Endodermal cell (in vitro differentiated cells): ENCODE data around the gene ATP2B3. TPM values are rescaled to one million over a fixed set of nuclear protein-coding genes. Genes with fewer than 3 reads are reported as not detected.

Experiments
- DNase-seq: peaks from one replicate; pipeline ENCODE4 v3.0.0-alpha.2; 2017
- H3K27ac ChIP-seq: 2 replicates; pipeline ENCODE4 v1.5.1; 2013; ENCODE audit warnings: mild to moderate bottlenecking, low read depth, low read length, moderate library complexity
- H3K27me3 ChIP-seq: 2 replicates; pipeline ENCODE4 v1.6.1; 2013; ENCODE audit warnings: mild to moderate bottlenecking, low read length, moderate library complexity; ENCODE audit not compliant: insufficient read depth, control insufficient read depth, poor library complexity, severe bottlenecking
- H3K36me3 ChIP-seq: 2 replicates; pipeline ENCODE4 v1.7.0; 2013; ENCODE audit warnings: mild to moderate bottlenecking, low read length, moderate library complexity; ENCODE audit not compliant: control insufficient read depth, insufficient read depth
- H3K4me1 ChIP-seq: one replicate; pipeline ENCODE4 v1.7.0; 2013; ENCODE audit warnings: low read length; ENCODE audit not compliant: control insufficient read depth, insufficient read depth
- H3K4me3 ChIP-seq: 2 replicates; pipeline ENCODE4 v1.5.1; 2013; ENCODE audit warnings: mild to moderate bottlenecking, low read length, moderate library complexity
- H3K9ac ChIP-seq: 2 replicates; pipeline ENCODE4 v1.6.1; 2013; ENCODE audit warnings: mild to moderate bottlenecking, low read length, moderate library complexity; ENCODE audit not compliant: poor library complexity, severe bottlenecking; ENCODE audit errors: extremely low read depth
- H3K9me3 ChIP-seq: 2 replicates; pipeline ENCODE4 v1.6.1; 2013; ENCODE audit warnings: mild to moderate bottlenecking, low read length, moderate library complexity; ENCODE audit not compliant: control insufficient read depth
- H3K27ac Mint-ChIP-seq: 2 replicates; pipeline ENCODE4 v1.8.0; 2020; ENCODE audit warnings: mixed read lengths
- H3K27me3 Mint-ChIP-seq: 2 replicates; pipeline ENCODE4 v1.8.0; 2021; ENCODE audit warnings: mild to moderate bottlenecking, mixed read lengths; ENCODE audit not compliant: insufficient read depth
- H3K36me3 Mint-ChIP-seq: 2 replicates; pipeline ENCODE4 v1.8.0; 2020; ENCODE audit warnings: low read depth, mixed read lengths
- H3K4me1 Mint-ChIP-seq: 2 replicates; pipeline ENCODE4 v1.8.0; 2020; ENCODE audit warnings: mixed read lengths
- H3K4me3 Mint-ChIP-seq: 2 replicates; pipeline ENCODE4 v1.8.0; 2020; ENCODE audit warnings: mild to moderate bottlenecking, moderate library complexity, mixed read lengths
- H3K9me3 Mint-ChIP-seq: 2 replicates; pipeline ENCODE4 v1.8.0; 2020; ENCODE audit warnings: mild to moderate bottlenecking, mixed read lengths
- WGBS, 2 experiments: methylation state at CpG; one replicate each; pipeline versions ENCODE4 v1.1.5 to v1.1.7; 2013; ENCODE audit warnings: missing lambda C conversion rate in 2 of 2, mixed read lengths in 1 of 2; ENCODE audit not compliant: insufficient coverage in 1 of 2, insufficient read length in 1 of 2; 5-methylcytosine and 5-hydroxymethylcytosine counted together
- total RNA-seq, 2 donors: library from RNA; stranded (reverse); fragmentation: NEBNext Ultra II Directional in 1 of 2; extraction: Animal tissue kit (Norgen Biotek cat#: 25700) in 1 of 2; gene quantifications; 2 replicates in 1 of 2; 3 replicates in 1 of 2; pipeline ENCODE4 v1.2.1, GENCODE V29; 2021
- TF ChIP-seq, protein P1 (sequence below): fragments of 200-600 bp; sonication (generic); conservative IDR thresholded peaks from 2 replicates; pipeline ENCODE4 v1.5.0; 2021; ENCODE audit warnings: antibody characterized with exemption, mild to moderate bottlenecking

ATP2B3 gene
- total RNA-seq, 2 donors from 2014 or later, result not detected

DNA sequence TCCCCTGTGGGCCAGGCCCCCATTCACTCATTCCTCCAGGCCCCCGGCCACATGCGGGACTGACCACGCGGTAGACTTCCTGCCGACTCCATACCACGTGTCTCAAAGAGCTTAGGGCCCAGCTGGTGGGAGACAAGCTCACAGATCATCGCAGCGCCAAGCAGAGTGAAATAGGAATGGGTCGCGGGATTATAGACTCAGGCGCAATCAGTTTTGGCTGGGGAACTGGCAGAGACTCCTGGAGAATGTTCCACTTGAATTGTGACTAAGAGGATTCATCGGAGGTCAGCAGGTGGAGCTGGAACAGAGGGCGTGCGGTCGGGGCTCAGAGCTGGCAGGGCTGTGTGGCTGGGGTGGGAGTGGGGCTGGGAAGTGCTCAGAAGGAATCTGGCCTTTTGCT lies 15.6 kb downstream of the ATP2B3 start:
- H3K4me1 Mint-ChIP-seq, result no peaks in the 10 kb centered on the region
- Histone ChIP-seq H3K27ac (no peak overlapping the region), H3K27me3 (no peaks in the 10 kb centered on the region), H3K36me3 (no peaks in the 10 kb centered on the region), H3K9ac (no peak overlapping the region), H3K9me3 (no peaks in the 10 kb centered on the region), H3K4me3 (no peak overlapping the region), H3K4me1 (no peaks in the 10 kb centered on the region)
- no peak overlapping the region for H3K27ac Mint-ChIP-seq
- H3K27me3 Mint-ChIP-seq, result peaks cover under 1% of the 10 kb centered on the region
- peaks cover 63% of the 10 kb centered on the region for H3K9me3 Mint-ChIP-seq
- no peak for DNase-seq
- no peak overlapping the region for H3K4me3 Mint-ChIP-seq
- no peaks in the 10 kb centered on the region for H3K36me3 Mint-ChIP-seq
- 93 to 94% methylated on average over 9 to 15 of the region's 15 CpGs for WGBS, 2 experiments
- TF ChIP-seq, protein P1, sequence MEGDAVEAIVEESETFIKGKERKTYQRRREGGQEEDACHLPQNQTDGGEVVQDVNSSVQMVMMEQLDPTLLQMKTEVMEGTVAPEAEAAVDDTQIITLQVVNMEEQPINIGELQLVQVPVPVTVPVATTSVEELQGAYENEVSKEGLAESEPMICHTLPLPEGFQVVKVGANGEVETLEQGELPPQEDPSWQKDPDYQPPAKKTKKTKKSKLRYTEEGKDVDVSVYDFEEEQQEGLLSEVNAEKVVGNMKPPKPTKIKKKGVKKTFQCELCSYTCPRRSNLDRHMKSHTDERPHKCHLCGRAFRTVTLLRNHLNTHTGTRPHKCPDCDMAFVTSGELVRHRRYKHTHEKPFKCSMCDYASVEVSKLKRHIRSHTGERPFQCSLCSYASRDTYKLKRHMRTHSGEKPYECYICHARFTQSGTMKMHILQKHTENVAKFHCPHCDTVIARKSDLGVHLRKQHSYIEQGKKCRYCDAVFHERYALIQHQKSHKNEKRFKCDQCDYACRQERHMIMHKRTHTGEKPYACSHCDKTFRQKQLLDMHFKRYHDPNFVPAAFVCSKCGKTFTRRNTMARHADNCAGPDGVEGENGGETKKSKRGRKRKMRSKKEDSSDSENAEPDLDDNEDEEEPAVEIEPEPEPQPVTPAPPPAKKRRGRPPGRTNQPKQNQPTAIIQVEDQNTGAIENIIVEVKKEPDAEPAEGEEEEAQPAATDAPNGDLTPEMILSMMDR, result no peak

DNA sequence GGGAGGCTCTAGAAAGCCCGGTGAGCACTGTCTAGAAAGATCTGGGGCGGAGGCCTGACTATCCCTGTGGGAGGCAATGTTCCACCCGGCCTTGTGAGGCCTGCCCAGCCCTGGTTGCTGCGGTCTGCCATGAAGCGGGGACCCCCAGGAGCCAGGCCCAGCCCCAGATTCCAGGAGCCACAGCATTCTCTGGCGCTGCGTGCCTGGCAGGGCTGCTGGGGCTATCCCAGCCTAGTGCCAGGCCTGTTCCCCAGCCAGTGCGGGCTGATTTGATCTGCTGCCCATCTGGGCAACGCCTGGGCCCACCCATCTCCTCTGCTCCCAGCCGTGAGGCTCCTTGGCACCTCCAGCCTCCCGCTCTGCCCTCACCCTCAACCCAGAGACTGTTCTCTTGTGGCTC lies 19.6 kb downstream of the ATP2B3 start:
- Histone ChIP-seq H3K36me3 (no peaks in the 10 kb centered on the region), H3K4me1 (no peaks in the 10 kb centered on the region), H3K27ac (peak overlapping the region; percentile 17), H3K27me3 (no peaks in the 10 kb centered on the region), H3K9ac (no peak overlapping the region), H3K4me3 (no peak overlapping the region), H3K9me3 (no peaks in the 10 kb centered on the region)
- Mint-ChIP-seq H3K9me3 (peaks cover 72% of the 10 kb centered on the region), H3K27ac (no peak overlapping the region), H3K4me3 (no peak overlapping the region), H3K27me3 (no peaks in the 10 kb centered on the region), H3K36me3 (no peaks in the 10 kb centered on the region), H3K4me1 (no peaks in the 10 kb centered on the region)
- no peak for DNase-seq
- TF ChIP-seq, protein P1, result no peak
- WGBS, 2 experiments, result 85% methylated on average over 11 of the region's 11 CpGs; no CpG with 5 or more reads in 1 of the 2 experiments

DNA sequence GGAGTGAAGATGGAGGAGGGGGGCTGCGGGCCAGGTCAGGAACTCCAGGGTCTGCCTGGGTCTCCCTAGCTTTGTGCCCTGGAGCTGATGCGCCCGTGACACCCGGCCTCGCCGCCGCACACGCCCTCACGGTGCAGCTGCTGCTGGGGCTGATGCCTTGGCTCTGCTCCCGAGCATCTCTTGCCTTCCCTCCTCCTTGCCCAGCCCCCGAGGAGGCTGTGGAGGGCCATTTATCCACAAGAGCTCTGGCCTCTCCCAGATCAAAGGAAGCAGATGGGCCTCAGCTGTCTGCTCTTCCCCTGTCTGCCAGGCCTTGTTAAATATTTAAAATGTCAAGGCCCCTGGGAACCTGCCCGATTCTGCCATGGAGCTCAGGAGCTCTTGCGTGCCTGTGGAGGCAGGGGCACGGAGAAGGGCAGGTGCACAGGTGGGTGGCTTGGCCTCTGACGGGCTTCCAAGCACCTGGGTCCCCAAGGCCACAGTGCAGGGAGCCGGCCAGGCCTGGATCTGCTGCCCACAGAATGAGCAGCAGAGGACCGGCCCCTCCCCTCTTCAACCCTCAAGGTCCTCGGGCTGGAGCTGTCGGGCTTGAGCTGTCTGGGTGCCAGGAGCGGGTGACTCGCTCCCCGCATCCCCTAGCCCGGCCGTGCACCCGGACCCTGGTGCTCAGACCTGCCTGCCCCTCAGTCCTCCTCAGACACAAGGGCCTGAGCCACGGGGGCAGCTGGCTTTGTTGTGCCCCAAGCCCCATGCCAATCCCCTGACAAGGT lies 20.3 kb downstream of the ATP2B3 start:
- Histone ChIP-seq H3K9me3 (no peaks in the 10 kb centered on the region), H3K27ac (peak overlapping the region; percentile 17), H3K4me3 (no peak overlapping the region), H3K9ac (no peak overlapping the region), H3K4me1 (no peaks in the 10 kb centered on the region), H3K27me3 (no peaks in the 10 kb centered on the region), H3K36me3 (no peaks in the 10 kb centered on the region)
- Mint-ChIP-seq H3K9me3 (peaks cover 69% of the 10 kb centered on the region), H3K27ac (no peak overlapping the region), H3K4me3 (no peak overlapping the region), H3K36me3 (no peaks in the 10 kb centered on the region), H3K27me3 (no peaks in the 10 kb centered on the region), H3K4me1 (no peaks in the 10 kb centered on the region)
- DNase-seq, result no peak
- 87% methylated on average over 23 of the region's 26 CpGs; no CpG with 5 or more reads in 1 of the 2 experiments for WGBS, 2 experiments
- TF ChIP-seq, protein P1, result no peak
